Esophagus mucosa (tissue), 1 donor: Measurements from ENCODE around the gene TMEM145. TPM values are rescaled to one million over a fixed set of nuclear protein-coding genes. Genes with fewer than 3 reads are reported as not detected.
"Not testable (repeated sequence)": the region's sequence is repeated elsewhere in the genome, so short reads cannot be mapped to it uniquely, and the experiment has no call there.

Source experiments
- ATAC-seq: fragments of 200-7000 bp; cut with Tn5 transposase; one replicate; pipeline ENCODE4 v1.9.1; 2020
- total RNA-seq: library from RNA; stranded (reverse); gene quantifications from one replicate; pipeline ENCODE4 v1.2.4, GENCODE V29; 2023
- donor health status: DM: yes; HTN: yes; CAD: no.

The TMEM145 gene
- total RNA-seq, 1 donor from 2014 or later = 0.20 TPM

DNA sequence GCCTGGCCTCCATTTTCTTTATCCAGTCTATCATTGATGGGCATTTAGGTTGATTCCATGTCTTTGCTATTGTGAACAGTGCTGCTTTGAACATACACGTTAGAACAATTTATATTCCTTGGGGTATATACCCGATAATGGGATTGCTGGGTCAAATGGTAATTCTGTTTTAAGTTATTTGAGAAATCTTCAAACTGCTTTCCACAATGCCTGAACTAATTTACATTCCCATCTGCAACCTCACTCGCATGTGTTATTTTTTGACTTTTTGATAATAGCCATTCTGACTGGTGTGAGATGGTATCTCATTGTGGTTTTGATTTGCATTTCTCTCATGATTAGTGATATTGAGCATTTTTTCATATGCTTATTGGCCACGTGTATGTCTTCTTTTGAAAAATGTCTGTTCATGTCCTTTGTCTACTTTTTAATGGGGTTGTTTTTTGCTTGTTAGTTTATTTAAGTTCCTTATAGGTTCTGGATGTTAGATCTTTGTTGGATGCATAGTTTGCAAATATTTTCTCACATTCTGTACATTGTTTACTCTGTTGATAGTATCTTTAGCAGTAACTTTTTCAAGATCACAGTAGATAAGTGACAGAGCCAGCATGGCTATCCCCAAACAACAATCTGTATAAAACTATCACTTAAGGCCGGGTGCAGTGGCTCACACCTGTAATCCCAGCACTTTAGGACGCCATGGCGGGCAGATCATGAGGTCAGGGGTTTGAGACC lies 26.2 kb downstream of the TMEM145 start:
- ATAC-seq = not testable (repeated sequence)

DNA sequence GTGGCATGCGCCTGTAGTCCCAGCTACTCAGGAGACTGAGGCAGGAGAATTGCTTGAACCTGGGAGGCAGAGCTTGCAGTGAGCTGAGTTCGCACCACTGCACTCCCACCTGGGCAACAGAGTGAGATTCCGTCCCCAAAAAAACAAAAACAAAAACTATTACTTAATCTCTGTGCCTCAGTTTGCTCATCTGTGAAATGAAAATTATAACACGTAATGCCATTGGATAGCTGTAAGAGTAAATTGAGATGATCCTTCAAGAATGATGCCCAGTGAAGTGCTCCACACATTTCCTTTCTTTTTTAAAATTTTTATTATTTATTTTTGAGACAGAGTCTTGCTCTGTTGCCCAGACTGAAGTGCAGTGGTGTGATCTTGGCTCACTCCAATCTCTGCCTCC lies 26.8 kb downstream of the TMEM145 start:
- ATAC-seq = not testable (repeated sequence)

DNA sequence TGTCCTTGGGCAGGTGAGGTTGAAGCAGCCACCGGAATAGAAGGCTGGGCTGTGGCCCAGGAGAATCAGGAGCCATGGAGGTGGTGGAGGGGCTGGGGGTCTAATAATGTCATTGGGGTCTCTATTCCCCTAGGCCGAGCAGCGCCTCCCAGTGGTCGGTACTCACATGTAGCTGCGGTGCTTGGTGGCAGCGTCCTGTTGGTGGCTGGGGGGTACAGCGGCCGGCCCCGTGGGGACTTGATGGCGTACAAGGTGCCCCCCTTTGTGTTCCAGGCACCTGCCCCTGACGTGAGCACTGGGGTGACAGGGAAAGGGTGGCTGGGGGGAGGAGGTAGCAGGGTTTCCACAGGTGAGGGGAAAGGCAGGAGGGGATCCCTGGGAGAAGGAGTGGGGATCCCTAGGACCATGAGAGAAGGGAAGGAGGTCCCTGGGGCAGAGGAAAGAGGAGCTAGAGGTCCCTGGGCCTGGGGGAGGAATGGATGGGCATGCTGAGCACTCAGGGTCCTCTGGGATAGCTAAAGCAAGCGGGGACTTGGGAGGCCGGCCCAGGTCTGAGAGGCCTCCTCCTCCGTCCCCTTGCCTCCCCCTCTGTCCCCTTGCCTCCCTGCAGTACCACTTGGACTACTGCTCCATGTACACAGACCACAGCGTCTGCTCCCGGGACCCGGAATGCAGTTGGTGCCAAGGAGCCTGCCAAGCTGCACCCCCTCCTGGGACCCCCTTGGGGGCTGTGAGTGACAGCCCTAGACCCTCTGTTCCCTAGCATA lies 30.4 kb downstream of the TMEM145 start:
- no peak for ATAC-seq

DNA sequence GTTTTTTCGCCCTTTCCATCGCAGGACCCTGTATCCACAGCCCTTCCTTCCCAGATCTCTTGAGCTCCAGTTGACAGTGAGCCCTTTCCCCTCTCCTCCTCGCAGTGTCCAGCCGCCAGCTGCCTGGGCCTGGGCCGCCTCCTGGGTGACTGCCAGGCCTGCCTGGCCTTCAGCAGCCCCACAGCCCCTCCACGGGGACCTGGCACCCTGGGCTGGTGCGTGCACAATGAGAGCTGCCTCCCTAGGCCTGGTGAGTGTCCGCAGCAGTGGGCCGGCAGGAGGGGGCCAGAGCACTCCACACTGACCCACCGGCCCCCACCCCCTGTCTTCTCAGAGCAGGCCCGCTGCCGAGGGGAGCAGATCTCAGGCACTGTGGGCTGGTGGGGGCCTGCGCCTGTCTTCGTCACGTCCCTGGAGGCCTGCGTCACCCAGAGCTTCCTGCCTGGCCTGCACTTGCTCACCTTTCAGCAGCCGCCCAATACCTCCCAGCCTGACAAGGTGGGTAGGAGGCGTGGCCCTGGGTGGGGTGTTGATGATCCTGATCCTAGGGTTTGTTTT lies 31.3 kb downstream of the TMEM145 start:
- ATAC-seq = peak; percentile 22

DNA sequence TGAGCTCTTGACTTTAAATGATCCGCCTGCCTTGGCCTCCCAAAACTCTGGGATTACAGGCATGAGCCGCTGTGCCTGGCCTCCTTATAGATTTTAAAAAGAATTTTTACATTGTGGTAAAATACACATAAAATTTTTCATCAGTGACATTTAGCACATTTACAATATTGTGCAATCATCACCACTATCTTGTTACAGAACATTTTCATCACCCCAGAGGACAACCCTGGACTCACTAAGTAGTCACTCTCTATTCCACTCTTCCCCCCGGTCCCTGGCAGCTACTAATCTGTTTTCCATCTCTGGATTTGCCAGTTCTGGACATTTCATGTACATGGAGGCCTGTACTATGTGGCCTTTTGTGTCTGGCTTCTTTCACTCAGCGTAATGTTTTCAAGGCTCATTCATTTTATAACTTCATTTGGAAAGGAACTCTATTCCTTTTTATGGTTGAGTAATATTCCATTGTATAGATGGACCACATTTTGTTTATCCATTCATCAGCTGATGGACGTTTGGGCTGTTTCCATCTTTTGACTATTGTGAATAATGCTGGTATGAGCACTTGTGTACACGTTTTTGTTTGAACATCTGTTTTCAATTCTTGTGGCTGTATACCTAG lies 32.2 kb downstream of the TMEM145 start:
- ATAC-seq = no peak

DNA sequence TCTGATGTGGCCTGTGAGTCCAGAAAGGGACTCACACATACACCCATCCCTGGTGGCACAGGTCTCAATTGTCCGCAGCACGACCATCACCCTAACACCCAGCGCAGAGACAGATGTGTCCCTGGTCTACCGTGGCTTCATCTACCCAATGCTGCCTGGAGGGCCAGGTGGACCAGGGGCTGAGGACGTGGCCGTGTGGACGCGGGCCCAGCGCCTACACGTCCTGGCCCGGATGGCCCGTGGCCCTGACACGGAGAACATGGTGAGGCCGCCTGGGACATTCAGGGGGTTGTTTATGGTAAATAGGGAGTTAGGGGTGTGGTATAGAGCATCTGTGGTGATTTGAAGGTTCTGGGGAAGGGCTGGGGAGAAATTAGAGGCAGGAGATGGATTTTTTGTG lies 35.1 kb downstream of the TMEM145 start:
- no peak for ATAC-seq

DNA sequence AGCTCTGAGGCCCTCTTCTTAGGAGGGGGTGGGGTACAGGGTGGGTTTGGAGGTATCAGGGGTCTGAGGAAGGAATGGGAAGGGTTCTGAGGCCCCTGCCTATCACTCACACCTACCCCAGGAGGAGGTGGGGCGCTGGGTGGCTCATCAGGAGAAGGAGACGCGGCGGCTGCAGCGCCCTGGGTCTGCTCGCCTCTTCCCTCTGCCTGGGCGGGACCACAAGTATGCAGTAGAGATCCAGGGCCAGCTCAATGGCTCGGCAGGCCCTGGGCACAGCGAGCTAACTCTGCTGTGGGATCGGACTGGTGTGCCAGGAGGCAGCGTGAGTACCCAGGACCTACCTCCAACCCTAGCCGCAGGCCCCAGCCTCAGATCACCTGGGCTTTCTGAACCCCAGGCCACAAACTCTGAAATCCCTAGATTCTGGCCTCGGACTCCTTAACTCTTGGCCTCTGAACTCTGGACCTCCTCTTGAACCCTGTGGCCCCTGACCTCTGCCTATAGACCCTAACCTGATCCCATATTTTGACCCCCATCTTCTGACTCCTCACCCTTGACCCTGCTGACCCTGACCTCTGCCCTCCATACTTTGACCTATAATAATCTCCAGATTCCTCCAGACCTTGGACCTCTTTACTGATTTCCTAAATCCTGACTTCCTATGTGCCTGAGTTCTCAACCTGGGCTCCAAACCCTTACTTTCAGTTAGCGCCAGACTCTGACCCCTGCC lies 36.4 kb downstream of the TMEM145 start:
- ATAC-seq = no peak

DNA sequence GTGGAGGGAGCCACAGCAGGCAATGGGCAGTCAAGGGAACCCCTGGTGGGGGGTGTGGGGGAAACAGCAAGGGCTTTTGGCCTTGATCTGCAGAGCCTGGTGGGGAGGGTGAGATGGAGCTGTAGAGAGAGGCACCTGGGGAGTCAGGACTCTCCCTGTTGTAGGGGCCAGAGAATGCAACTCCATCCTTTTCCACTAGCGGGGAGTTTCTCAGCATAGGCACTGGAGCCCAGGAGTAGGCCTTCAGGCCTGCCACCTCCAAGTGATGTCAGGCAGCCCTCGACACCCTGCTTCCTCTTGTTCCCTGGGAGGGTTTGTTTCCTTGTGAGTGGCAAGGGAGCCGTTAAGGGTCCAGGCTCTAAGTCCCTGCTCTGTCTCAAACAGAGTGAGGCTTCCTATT lies 37.3 kb downstream of the TMEM145 start:
- no peak for ATAC-seq

DNA sequence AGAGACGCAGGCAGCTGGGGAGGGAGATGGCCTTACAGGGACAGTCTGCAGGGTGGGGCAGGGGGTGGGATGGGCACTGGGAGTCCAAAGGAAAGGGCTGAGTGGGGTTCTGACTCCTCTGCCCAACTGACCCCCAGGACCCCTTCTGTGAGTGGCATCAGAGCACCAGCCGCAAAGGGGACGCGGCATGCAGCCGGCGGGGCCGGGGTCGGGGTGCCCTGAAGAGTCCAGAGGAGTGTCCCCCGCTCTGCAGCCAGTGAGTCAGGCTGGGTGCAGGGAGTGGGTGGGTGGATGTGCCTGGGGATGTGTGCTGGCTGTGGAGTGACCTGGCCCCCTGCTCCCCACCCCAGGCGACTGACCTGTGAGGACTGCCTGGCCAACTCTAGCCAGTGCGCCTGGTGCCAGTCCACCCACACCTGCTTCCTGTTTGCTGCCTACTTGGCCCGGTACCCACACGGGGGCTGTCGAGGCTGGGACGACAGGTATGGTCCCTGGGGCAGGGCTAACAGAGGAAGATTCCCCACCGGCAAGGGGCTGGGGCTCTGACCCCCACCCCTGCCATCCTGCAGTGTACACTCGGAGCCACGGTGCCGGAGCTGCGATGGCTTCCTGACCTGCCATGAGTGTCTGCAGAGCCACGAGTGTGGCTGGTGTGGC lies 38.1 kb downstream of the TMEM145 start:
- ATAC-seq = no peak

DNA sequence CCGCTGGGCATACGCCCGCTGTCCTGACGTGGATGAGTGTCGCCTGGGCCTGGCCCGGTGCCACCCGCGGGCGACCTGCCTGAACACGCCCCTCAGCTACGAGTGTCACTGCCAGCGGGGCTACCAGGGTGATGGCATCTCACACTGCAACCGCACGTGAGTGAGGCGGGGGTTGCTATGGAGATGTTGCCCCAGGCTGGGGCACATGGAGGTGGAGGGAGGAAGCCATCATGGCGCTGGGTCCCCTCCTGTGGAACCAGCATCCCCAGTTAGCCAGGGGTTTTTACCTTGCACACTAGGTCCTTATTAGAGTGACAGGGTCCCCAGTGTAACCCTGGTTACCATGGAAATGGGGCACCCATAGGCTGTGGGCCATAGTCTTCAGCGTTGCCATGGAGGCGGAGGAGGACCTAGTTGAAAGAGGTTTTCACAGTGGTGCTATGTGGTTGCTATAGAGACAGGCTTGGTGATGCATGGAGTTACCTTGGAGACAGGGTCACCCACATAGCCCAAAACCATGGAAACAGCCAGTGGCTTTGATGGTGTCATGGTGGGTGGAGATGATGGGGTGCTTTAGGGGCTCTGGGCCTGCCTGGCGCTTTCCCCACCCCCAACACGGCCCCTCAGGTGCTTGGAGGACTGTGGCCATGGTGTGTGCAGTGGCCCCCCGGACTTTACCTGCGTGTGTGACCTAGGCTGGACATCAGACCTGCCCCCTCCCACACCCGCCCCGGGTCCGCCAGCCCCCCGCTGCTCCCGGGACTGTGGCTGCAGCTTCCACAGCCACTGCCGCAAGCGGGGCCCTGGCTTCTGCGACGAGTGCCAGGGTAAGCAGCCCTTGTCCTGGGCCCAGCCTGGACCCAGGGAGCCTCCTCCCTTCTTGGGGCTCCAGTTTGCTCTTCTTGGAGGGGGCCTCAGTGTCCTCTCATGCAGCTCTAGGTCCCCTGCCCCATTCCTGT lies 39.5 kb downstream of the TMEM145 start:
- ATAC-seq = no peak

DNA sequence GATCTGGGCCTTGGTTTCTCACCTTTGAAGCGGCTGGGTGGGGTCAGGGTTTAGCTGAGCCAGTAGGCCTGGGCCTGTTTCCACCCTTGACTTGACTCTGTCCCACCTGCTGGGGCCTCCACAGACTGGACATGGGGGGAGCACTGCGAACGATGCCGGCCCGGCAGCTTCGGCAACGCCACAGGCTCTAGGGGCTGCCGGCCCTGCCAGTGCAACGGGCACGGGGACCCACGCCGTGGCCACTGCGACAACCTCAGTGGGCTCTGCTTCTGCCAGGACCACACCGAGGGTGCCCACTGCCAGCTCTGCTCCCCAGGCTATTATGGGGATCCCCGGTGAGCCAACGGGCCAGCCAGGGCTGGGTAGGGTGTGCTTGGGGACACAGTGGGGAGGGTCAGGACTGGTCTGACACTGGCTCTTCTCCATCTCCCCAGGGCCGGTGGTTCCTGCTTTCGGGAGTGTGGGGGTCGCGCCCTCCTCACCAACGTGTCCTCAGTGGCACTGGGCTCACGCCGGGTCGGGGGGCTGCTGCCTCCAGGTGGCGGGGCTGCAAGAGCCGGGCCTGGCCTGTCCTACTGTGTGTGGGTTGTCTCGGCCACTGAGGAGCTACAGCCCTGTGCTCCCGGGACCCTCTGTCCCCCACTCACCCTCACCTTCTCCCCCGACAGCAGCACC lies 40.4 kb downstream of the TMEM145 start:
- ATAC-seq = no peak

DNA sequence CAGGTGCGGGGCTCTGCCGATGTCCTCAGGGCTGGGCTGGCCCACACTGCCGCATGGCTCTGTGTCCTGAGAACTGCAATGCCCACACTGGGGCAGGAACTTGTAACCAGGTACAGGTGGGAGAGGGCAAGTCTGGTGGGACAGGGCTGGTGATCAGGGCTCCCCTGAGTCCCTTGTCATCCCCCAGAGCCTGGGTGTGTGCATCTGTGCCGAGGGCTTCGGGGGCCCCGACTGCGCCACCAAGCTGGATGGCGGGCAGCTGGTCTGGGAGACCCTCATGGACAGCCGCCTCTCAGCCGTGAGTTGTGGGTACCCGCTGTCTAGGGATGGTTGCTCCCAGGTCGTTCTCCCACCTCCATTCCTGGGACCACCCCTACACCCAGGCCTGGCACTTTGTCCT lies 42.8 kb downstream of the TMEM145 start:
- no peak for ATAC-seq

DNA sequence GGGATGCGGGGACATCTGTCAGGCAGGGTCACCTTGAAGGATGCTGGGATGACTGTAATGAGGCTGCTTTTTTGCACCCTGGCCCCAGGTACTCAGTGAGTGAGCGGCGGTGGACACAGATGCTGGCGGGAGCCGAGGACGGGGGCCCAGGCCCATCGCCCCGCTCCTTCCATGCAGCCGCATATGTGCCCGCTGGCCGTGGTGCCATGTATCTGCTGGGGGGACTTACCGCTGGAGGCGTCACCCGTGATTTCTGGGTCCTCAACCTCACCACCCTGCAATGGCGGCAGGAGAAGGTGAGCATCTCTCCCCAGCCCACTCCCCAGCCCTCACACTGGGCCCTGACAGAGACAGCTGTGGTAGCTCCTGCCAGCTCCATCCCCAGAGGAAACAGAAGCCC lies 43.6 kb downstream of the TMEM145 start:
- no peak for ATAC-seq

DNA sequence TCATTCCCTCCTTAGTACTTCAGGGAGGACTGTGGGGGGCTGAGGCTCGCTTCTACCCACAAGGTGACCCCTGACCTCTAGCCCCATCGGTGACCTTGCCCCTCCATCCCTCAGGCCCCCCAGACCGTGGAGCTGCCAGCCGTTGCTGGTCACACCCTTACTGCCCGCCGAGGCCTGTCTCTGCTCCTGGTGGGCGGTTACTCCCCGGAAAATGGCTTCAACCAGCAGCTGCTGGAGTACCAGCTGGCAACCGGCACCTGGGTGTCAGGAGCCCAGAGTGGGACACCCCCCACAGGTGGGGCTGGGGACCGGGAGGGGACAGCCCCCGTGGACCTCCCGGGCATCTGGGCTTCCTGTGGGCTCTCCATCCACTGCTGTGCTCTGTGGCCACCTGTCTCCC lies 44.2 kb downstream of the TMEM145 start:
- no peak for ATAC-seq

DNA sequence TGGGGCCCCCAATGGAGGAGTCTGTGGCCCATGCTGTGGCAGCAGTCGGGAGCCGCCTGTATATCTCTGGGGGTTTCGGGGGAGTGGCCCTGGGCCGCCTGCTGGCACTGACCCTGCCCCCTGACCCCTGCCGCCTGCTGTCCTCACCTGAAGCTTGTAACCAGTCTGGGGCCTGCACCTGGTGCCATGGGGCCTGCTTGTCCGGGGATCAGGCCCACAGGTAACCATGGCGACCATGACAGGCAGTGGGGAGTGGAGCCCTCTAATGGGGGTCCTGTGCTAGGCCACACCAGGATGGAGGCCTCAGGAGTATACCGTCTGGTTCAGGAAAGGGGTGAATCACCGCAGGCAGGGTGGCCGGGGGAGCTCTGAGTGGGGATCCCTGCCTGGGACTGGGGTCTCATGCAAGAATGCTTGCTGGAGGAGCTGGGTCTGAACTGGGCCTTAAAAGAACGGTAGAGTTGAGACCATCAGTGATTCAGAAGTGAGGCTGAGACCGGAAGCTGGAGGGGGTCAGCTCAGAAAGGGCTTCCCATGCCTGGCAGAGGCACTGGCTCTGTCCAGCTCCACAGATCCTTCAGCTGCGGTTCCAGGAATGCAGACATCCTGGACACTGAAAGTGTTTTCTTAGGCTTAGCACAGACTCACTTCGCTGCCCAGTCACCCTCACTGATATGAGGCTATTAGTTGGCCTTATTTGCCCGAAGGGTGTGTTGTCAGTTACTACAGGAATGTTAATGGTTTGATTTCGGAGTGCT lies 47.9 kb downstream of the TMEM145 start:
- ATAC-seq = no peak

DNA sequence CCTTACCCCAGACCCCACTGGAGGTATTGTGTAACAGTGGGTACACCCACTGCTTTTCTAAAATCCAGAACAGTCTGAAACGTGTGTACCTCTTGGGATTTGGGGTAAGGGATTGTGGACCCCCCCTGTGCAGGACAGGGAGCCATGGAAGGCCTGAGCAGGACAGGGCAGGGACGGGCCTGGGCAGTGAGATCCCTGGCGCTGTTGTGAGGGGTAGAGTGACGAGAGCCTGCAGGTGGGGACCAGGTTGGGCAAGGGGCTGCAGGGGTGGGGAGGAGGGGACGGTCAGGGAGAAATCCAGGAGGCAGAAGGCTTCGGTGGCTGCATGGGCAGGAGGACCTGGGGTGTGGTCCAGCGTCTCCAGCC lies 48.4 kb downstream of the TMEM145 start:
- ATAC-seq = no peak

DNA sequence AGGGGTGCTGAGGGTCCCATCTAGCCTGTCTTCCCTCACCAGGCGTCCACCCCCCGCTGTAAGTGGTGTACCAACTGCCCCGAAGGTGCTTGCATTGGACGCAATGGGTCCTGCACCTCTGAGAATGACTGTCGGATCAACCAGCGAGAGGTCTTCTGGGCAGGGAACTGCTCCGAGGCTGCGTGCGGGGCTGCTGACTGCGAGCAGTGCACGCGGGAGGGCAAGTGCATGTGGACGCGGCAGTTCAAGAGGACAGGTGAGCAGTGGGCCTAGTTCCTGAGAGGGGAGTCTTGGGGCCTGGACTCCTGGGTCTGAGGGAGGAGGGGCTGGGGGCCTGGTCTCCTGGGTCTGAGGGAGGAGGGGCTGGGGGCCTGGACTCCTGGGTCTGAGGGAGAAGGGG lies 49.2 kb downstream of the TMEM145 start:
- no peak for ATAC-seq

DNA sequence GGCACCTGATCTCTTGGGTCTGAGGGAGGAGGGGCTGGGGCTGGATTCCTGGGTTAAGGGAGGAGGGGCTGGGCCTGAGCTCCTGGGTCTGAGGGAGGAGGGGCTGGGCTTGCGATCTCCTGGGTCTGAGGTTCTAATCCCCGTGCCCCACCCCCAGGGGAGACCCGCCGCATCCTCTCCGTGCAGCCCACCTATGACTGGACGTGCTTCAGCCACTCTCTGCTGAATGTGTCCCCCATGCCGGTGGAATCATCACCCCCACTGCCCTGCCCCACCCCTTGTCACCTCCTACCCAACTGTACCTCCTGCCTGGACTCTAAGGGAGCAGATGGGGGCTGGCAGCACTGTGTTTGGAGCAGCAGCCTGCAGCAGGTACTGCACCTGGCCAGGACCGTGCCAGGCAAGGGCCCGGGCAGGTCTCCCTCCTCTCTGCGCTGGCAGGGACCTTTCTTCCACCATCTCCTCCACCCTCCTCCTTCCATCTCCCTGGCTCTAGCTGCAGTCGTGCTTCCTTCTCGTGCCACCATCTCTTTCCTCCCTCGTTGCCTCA lies 49.9 kb downstream of the TMEM145 start:
- ATAC-seq = no peak

DNA sequence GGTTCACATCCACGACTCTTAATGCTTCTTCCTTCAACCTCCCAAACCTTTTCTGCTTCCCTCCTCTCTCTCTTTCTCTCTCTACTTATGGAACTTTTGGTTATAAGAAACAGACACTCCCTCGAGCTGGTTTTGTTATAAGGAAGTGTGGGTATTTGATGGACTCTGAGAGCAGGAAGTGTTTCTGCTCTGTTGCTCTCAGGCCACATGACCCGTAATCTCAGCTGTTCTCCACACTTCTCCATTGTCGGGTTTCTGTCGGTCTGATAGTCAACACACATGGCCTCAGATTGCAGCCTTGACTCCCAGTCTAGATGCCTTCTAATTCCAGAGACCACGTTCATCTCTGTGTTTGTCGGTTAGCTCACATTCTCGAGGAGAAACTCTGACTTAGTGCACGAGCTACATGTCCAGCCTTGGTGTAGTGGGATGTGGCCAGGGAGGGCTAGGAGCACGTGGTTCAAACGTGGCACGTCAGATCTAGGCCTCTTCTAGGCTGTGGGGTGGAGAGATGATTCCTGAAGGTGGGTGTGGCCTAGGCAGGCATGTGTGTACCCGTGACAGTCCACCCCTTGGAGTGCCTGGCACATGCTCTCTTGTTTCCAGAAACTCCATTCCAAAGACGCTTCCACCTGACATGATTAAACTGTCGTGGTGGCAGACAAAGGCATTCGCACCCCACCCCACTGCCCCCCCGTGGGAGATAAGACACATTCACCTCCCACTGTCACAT lies 50.7 kb downstream of the TMEM145 start:
- peak; percentile 30 for ATAC-seq
